Astrocyte (in vitro differentiated cells and primary cell): Measurements from ENCODE around the gene C1orf56. TPM values are rescaled to one million over a fixed set of nuclear protein-coding genes. Genes with fewer than 3 reads are reported as not detected.

Source experiments
- DNase-seq: peaks from one replicate; pipeline ENCODE4 v3.0.0-alpha.2; 2010; ENCODE audit warnings: low read depth
- FAIRE-seq: peaks from 2 replicates; lab custom pipeline; 2011; peaks lifted over from hg19 to GRCh38; lab: Jason Lieb, UNC
- H2AFZ ChIP-seq: 2 replicates; pipeline ENCODE4 v1.6.0; 2012; ENCODE audit warnings: low read depth, low read length, inconsistent platforms
- H3K27ac ChIP-seq: 2 replicates; pipeline ENCODE4 v1.5.1; 2011; ENCODE audit warnings: low read depth, low read length, inconsistent platforms
- H3K27me3 ChIP-seq: 2 replicates; pipeline ENCODE4 v1.6.0; 2011; ENCODE audit warnings: low read length, inconsistent platforms; ENCODE audit not compliant: insufficient read depth
- H3K36me3 ChIP-seq: 2 replicates; pipeline ENCODE4 v1.5.1; 2011; ENCODE audit warnings: low read length, inconsistent platforms; ENCODE audit not compliant: insufficient read depth
- H3K4me1 ChIP-seq: 2 replicates; pipeline ENCODE4 v1.5.1; 2011; ENCODE audit warnings: low read length, inconsistent platforms; ENCODE audit not compliant: insufficient read depth
- H3K4me2 ChIP-seq: 2 replicates; pipeline ENCODE4 v1.6.0; 2012; ENCODE audit warnings: low read length, inconsistent platforms
- H3K4me3 ChIP-seq: 2 replicates; pipeline ENCODE4 v1.5.1; 2011; ENCODE audit warnings: low read depth, mild to moderate bottlenecking, low read length, inconsistent platforms; ENCODE audit not compliant: insufficient read depth
- H3K79me2 ChIP-seq: 2 replicates; pipeline ENCODE4 v1.6.0; 2012; ENCODE audit warnings: mild to moderate bottlenecking, low read length, inconsistent platforms; ENCODE audit not compliant: insufficient read depth
- H3K9ac ChIP-seq: 2 replicates; pipeline ENCODE4 v1.6.0; 2012; ENCODE audit warnings: mild to moderate bottlenecking, low read length, inconsistent platforms
- H3K9me3 ChIP-seq: 2 replicates; pipeline ENCODE4 v1.5.1; 2012; ENCODE audit warnings: low read depth, mild to moderate bottlenecking, low read length, inconsistent platforms; ENCODE audit not compliant: insufficient read depth
- H4K20me1 ChIP-seq: 2 replicates; pipeline ENCODE4 v1.6.0; 2012; ENCODE audit warnings: low read length, inconsistent platforms; ENCODE audit not compliant: insufficient read depth
- H3K27ac Mint-ChIP-seq: one replicate; pipeline ENCODE4 v1.8.0; 2021; ENCODE audit warnings: mild to moderate bottlenecking, mixed read lengths; ENCODE audit not compliant: unreplicated experiment
- H3K27me3 Mint-ChIP-seq: one replicate; pipeline ENCODE4 v1.8.0; 2021; ENCODE audit warnings: low read depth, mixed read lengths; ENCODE audit not compliant: unreplicated experiment
- H3K36me3 Mint-ChIP-seq: one replicate; pipeline ENCODE4 v1.8.0; 2021; ENCODE audit warnings: low read depth, mixed read lengths; ENCODE audit not compliant: unreplicated experiment
- H3K4me1 Mint-ChIP-seq: one replicate; pipeline ENCODE4 v1.8.0; 2021; ENCODE audit warnings: low read depth, mixed read lengths; ENCODE audit not compliant: unreplicated experiment
- H3K4me3 Mint-ChIP-seq: one replicate; pipeline ENCODE4 v1.8.0; 2021; ENCODE audit warnings: mild to moderate bottlenecking, moderate library complexity, mixed read lengths; ENCODE audit not compliant: unreplicated experiment
- H3K9me3 Mint-ChIP-seq: one replicate; pipeline ENCODE4 v1.8.0; 2021; ENCODE audit warnings: mild to moderate bottlenecking, mixed read lengths; ENCODE audit not compliant: unreplicated experiment
- CTCF ChIP-seq: IDR thresholded peaks from 2 replicates; pipeline ENCODE4 v1.5.1; 2011; ENCODE audit warnings: low read depth, mild to moderate bottlenecking, inconsistent platforms, low read length, moderate library complexity; ENCODE audit not compliant: insufficient read depth
- EZH2 ChIP-seq: IDR thresholded peaks from 2 replicates; pipeline ENCODE4 v1.6.1; 2012; ENCODE audit warnings: mild to moderate bottlenecking, low read length, inconsistent platforms; ENCODE audit not compliant: insufficient read depth
- total RNA-seq: library from RNA; stranded (reverse); gene quantifications from 2 replicates; pipeline ENCODE4 v1.2.1, GENCODE V29; 2021

C1orf56 gene
- total RNA-seq, 1 donor from 2014 or later, result 1.3 TPM

DNA sequence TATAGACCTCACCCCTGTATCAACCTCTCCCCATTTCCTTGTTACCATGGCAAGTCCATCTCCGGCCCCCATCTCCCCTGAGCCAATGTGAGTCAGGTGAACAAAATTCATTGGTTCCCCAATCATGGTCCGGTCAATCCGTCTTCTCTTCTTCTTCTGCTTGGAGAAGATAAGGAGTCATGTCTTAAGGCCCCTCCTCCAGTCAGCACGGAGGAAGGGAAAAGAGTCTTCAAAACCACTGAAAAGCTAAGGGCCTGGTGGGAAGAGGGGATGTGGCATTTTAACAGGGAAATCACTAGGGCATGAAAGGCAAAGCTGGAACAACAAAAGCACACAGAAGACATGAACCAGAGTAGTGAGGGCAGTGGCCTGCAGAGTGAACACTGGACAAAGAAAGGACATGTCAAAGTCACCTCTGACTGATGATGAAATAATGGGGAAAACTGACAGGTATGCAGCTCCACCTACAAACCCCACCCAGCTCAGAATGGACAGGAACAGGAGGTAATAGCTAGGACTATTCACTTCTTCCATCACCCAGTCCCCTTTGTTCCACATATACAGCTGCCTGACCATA lies 7.5 kb downstream of the C1orf56 start:
- Histone ChIP-seq H2AFZ (no peak overlapping the region), H3K9me3 (no peaks in the 10 kb centered on the region), H3K4me1 (peaks cover 21% of the 10 kb centered on the region), H3K9ac (peak overlapping the region; percentile 98), H3K79me2 (peaks cover 64% of the 10 kb centered on the region), H4K20me1 (peaks cover 89% of the 10 kb centered on the region), H3K27me3 (no peaks in the 10 kb centered on the region), H3K36me3 (peaks cover 56% of the 10 kb centered on the region), H3K4me3 (no peak overlapping the region), H3K27ac (no peak overlapping the region), H3K4me2 (no peak overlapping the region)
- TF ChIP-seq CTCF (no peak), EZH2 (no peak)
- FAIRE-seq (no peak), DNase-seq (no peak)
- peak overlapping the region; percentile 5 for H3K4me3 Mint-ChIP-seq
- H3K27me3 Mint-ChIP-seq, result no peaks in the 10 kb centered on the region
- H3K9me3 Mint-ChIP-seq, result no peaks in the 10 kb centered on the region
- H3K4me1 Mint-ChIP-seq, result peaks cover 30% of the 10 kb centered on the region
- H3K36me3 Mint-ChIP-seq, result peaks cover 28% of the 10 kb centered on the region
- peak overlapping the region; percentile 1 for H3K27ac Mint-ChIP-seq

DNA sequence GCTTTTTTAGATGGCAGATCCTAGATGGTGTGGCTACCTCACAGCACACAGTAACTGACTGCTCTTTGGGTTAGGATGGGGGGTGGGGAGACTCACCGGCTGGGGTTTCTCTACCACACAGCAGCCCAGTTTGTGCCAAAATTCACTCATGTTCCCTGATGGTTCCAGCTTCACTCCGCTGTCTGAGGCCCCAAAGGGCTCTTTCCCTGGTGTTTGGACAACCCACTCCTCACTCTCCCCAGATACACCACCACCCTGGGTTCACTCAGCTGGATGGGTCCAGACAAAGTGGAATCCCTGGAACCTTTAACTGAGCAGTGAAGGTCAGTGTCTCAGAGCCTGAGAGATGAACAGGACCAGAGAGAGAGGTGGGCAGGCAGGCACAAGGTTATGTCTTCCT lies 8.0 kb downstream of the C1orf56 start:
- no peak overlapping the region for H3K27ac ChIP-seq
- no peak for DNase-seq
- no peaks in the 10 kb centered on the region for H3K9me3 Mint-ChIP-seq
- peaks cover 84% of the 10 kb centered on the region for H4K20me1 ChIP-seq
- no peaks in the 10 kb centered on the region for H3K27me3 Mint-ChIP-seq
- peak overlapping the region; percentile 98 for H3K9ac ChIP-seq
- H3K4me3 ChIP-seq, result no peak overlapping the region
- peak overlapping the region; percentile 99 for H3K4me2 ChIP-seq
- H3K4me1 ChIP-seq, result peaks cover 21% of the 10 kb centered on the region
- H3K36me3 Mint-ChIP-seq, result peaks cover 28% of the 10 kb centered on the region
- TF ChIP-seq EZH2, result no peak
- no peak for TF ChIP-seq CTCF
- no peaks in the 10 kb centered on the region for H3K27me3 ChIP-seq
- H3K79me2 ChIP-seq, result peaks cover 69% of the 10 kb centered on the region
- H3K36me3 ChIP-seq, result peaks cover 56% of the 10 kb centered on the region
- H2AFZ ChIP-seq, result no peak overlapping the region
- FAIRE-seq, result no peak
- peaks cover 30% of the 10 kb centered on the region for H3K4me1 Mint-ChIP-seq
- no peaks in the 10 kb centered on the region for H3K9me3 ChIP-seq
- peak overlapping the region; percentile 95 for H3K4me3 Mint-ChIP-seq
- peak overlapping the region; percentile 60 for H3K27ac Mint-ChIP-seq

GRCh38 chr1:151056149-151056548 lies 8.6 kb downstream of the C1orf56 start:
- Mint-ChIP-seq H3K4me3 (peak overlapping the region; percentile 95), H3K27ac (peak overlapping the region; percentile 60)

More at GRCh38 chr1:151056149-151056548, 8.6 kb downstream of the C1orf56 start:
- Histone ChIP-seq H3K27me3 (no peaks in the 10 kb centered on the region), H3K27ac (no peak overlapping the region), H3K9ac (peak overlapping the region; percentile 98), H3K4me1 (peaks cover 21% of the 10 kb centered on the region), H4K20me1 (peaks cover 79% of the 10 kb centered on the region), H3K36me3 (peaks cover 55% of the 10 kb centered on the region), H3K9me3 (no peaks in the 10 kb centered on the region), H2AFZ (no peak overlapping the region), H3K4me2 (peak overlapping the region; percentile 99), H3K79me2 (peaks cover 75% of the 10 kb centered on the region), H3K4me3 (no peak overlapping the region)
- no peak for TF ChIP-seq CTCF
- TF ChIP-seq EZH2, result no peak
- peaks cover 30% of the 10 kb centered on the region for H3K4me1 Mint-ChIP-seq
- H3K9me3 Mint-ChIP-seq, result no peaks in the 10 kb centered on the region
- DNase-seq (no peak), FAIRE-seq (no peak)
- H3K36me3 Mint-ChIP-seq, result peaks cover 28% of the 10 kb centered on the region
- no peaks in the 10 kb centered on the region for H3K27me3 Mint-ChIP-seq
